ENCODE data around the gene PRKCSH.

PRKCSH gene

DNA sequence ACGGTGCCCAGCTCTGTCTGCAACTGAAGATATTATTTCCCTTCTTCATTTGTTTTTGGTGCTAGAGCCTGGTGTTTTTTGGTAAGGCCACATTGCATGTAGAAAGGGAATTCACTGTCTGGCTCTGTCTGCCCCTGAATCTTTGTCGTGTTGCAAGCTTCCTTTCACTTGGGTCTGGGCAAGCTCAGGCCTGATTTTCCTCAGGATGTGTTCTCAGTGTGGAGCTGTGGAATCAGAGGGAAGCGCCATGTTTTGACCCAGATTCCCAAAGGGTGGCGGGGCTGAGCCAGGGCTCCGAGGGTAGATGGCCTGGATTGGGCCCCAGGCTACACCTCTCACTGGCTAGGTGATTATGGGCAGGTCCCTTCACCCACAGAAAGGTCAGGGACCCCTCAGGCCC lies 8.6 kb downstream of the PRKCSH start:
- H3K27ac ChIP-seq (ENCODE audit: extremely low read depth, low read depth, low read length), result no peak overlapping the region
- ChIA-PET POLR2A (interaction anchor here (0.6 to 2.5 kb wide), 4 partner anchors 60 to 120 kb away, joined by 3 to 14 read pairs (median 6); partner anchors contain the start of gene SWSAP1), CTCF (interaction anchor here (0.6 to 3.2 kb wide), 10 partner anchors 8 to 1127 kb away, joined by 3 to 36 read pairs (median 6); partner anchors contain the start of genes ODAD3 and PRKCSH)

DNA sequence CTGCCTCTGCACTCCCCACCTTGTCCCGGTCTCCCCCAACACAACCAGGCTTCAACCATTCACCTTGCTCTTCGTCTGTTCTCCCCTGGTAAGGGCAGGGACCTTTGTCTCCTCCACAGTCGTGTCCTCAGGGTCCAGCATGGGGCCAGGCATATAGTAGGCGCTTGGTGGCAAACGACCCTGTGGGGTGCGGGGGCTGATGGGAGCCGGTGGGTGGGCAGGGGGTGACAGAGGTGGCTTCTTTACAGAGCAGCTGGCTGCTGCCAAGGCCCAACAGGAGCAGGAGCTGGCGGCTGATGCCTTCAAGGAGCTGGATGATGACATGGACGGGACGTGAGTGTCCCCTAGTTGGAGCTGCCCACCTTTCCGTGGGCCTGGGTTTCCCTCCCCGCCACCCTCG lies 9.7 kb downstream of the PRKCSH start:
- TF ChIP-seq, protein P1, sequence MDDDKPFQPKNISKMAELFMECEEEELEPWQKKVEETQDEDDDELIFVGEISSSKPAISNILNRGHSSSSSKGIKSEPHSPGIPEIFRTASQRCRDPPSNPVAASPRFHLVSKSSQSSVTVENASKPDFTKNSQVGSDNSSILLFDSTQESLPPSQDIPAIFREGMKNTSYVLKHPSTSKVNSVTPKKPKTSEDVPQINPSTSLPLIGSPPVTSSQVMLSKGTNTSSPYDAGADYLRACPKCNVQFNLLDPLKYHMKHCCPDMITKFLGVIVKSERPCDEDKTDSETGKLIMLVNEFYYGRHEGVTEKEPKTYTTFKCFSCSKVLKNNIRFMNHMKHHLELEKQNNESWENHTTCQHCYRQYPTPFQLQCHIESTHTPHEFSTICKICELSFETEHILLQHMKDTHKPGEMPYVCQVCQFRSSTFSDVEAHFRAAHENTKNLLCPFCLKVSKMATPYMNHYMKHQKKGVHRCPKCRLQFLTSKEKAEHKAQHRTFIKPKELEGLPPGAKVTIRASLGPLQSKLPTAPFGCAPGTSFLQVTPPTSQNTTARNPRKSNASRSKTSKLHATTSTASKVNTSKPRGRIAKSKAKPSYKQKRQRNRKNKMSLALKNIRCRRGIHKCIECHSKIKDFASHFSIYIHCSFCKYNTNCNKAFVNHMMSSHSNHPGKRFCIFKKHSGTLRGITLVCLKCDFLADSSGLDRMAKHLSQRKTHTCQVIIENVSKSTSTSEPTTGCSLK (tag by site-specific recombination; IDR thresholded peaks at IDR 0.05), result no peak
- no peak for TF ChIP-seq ZBTB17 (tag by site-specific recombination; IDR thresholded peaks at IDR 0.05)
- TF ChIP-seq ZNF169 (tag by site-specific recombination; IDR thresholded peaks at IDR 0.05), result no peak
- TF ChIP-seq ZSCAN23 (tag by site-specific recombination; IDR thresholded peaks at IDR 0.05), result no peak
- no peak for TF ChIP-seq ZNF529 (tag by site-specific recombination; IDR thresholded peaks at IDR 0.05; ENCODE audit: insufficient replicate concordance)
- TF ChIP-seq ZNF433 (tag by site-specific recombination; IDR thresholded peaks at IDR 0.05; ENCODE audit: low read depth), result no peak
- TF ChIP-seq, protein P2, sequence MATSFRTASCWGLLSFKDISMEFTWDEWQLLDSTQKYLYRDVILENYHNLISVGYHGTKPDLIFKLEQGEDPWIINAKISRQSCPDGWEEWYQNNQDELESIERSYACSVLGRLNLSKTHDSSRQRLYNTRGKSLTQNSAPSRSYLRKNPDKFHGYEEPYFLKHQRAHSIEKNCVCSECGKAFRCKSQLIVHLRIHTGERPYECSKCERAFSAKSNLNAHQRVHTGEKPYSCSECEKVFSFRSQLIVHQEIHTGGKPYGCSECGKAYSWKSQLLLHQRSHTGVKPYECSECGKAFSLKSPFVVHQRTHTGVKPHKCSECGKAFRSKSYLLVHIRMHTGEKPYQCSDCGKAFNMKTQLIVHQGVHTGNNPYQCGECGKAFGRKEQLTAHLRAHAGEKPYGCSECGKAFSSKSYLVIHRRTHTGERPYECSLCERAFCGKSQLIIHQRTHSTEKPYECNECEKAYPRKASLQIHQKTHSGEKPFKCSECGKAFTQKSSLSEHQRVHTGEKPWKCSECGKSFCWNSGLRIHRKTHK (tag by site-specific recombination; IDR thresholded peaks at IDR 0.05), result no peak
- no peak for TF ChIP-seq ZNF175 (tag by site-specific recombination; IDR thresholded peaks at IDR 0.05)
- TF ChIP-seq TRIM28 (IDR thresholded peaks at IDR 0.05; ENCODE audit: borderline replicate concordance, low read length), result no peak
- no peak for TF ChIP-seq ZNF76 (tag by site-specific recombination; IDR thresholded peaks at IDR 0.05; ENCODE audit: borderline replicate concordance, low read depth)
- no peak for TF ChIP-seq SP7 (tag by site-specific recombination; IDR thresholded peaks at IDR 0.05)
- no peak for TF ChIP-seq ZNF664 (tag by site-specific recombination; IDR thresholded peaks at IDR 0.05)
- no peak for TF ChIP-seq ZBTB1 (tag by site-specific recombination; IDR thresholded peaks at IDR 0.05)
- no peak for TF ChIP-seq ZNF560 (tag by site-specific recombination; IDR thresholded peaks at IDR 0.05; ENCODE audit: borderline replicate concordance)

More for the DNA sequence above, 8.6 kb downstream of the PRKCSH start:
- H3K4me1 ChIP-seq (ENCODE audit: control insufficient read depth, insufficient read depth, low read length), result no peaks in the 10 kb centered on the region
- no peak overlapping the region for H3K4me3 ChIP-seq (ENCODE audit: low read depth, low read length)
- H3K36me3 ChIP-seq (ENCODE audit: control insufficient read depth in 2 of 2, insufficient read depth in 1 of 2, low read length in 2 of 2), result peaks cover 27 to 83% of the 10 kb centered on the region in 2 experiments; a peak in 2 of 3 replicates
- H3K9me3 ChIP-seq (ENCODE audit: control insufficient read depth, insufficient read depth, low read depth, low read length), result no peaks in the 10 kb centered on the region
- TF ChIP-seq ZNF555 (tag by site-specific recombination; conservative IDR thresholded peaks at IDR 0.05), result no peak
- TF ChIP-seq YY2 (tag by site-specific recombination; IDR thresholded peaks at IDR 0.05), result no peak
- TF ChIP-seq ZNF404 (tag by site-specific recombination; IDR thresholded peaks at IDR 0.05), result no peak
- no peak for TF ChIP-seq ZNF791 (tag by site-specific recombination; IDR thresholded peaks at IDR 0.05)
- peak; percentile 59 for TF ChIP-seq PRDM1 (tag by site-specific recombination; IDR thresholded peaks at IDR 0.05)
- no peak for TF ChIP-seq ZNF837 (tag by site-specific recombination; IDR thresholded peaks at IDR 0.05)
- TF ChIP-seq ZNF211 (tag by site-specific recombination; IDR thresholded peaks at IDR 0.05; ENCODE audit: low read depth), result no peak
- no peak for TF ChIP-seq ZNF747 (tag by site-specific recombination; IDR thresholded peaks at IDR 0.05)
- TF ChIP-seq, protein P3, sequence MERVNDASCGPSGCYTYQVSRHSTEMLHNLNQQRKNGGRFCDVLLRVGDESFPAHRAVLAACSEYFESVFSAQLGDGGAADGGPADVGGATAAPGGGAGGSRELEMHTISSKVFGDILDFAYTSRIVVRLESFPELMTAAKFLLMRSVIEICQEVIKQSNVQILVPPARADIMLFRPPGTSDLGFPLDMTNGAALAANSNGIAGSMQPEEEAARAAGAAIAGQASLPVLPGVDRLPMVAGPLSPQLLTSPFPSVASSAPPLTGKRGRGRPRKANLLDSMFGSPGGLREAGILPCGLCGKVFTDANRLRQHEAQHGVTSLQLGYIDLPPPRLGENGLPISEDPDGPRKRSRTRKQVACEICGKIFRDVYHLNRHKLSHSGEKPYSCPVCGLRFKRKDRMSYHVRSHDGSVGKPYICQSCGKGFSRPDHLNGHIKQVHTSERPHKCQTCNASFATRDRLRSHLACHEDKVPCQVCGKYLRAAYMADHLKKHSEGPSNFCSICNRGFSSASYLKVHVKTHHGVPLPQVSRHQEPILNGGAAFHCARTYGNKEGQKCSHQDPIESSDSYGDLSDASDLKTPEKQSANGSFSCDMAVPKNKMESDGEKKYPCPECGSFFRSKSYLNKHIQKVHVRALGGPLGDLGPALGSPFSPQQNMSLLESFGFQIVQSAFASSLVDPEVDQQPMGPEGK (tag by site-specific recombination; IDR thresholded peaks at IDR 0.05), result no peak
- TF ChIP-seq, protein P4, sequence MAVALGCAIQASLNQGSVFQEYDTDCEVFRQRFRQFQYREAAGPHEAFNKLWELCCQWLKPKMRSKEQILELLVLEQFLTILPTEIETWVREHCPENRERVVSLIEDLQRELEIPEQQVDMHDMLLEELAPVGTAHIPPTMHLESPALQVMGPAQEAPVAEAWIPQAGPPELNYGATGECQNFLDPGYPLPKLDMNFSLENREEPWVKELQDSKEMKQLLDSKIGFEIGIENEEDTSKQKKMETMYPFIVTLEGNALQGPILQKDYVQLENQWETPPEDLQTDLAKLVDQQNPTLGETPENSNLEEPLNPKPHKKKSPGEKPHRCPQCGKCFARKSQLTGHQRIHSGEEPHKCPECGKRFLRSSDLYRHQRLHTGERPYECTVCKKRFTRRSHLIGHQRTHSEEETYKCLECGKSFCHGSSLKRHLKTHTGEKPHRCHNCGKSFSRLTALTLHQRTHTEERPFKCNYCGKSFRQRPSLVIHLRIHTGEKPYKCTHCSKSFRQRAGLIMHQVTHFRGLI (tag by site-specific recombination; IDR thresholded peaks at IDR 0.05), result peak; percentile 67; the same call in 1 of the 2 replicates
- TF ChIP-seq ZNF19 (tag by site-specific recombination; IDR thresholded peaks at IDR 0.05; ENCODE audit: low read depth), result no peak
- TF ChIP-seq ZIC2 (tag by site-specific recombination; IDR thresholded peaks at IDR 0.05), result no peak
- TF ChIP-seq FEZF1 (tag by site-specific recombination; IDR thresholded peaks at IDR 0.05), result no peak
- TF ChIP-seq OVOL3 (tag by site-specific recombination; IDR thresholded peaks at IDR 0.05), result no peak
- TF ChIP-seq YY1 (tag by site-specific recombination; IDR thresholded peaks at IDR 0.05), result no peak

More for the DNA sequence above, 9.7 kb downstream of the PRKCSH start:
- Histone ChIP-seq H3K36me3 (ENCODE audit: control insufficient read depth in 2 of 2, insufficient read depth in 1 of 2, low read length in 2 of 2) (peaks cover 21 to 84% of the 10 kb centered on the region in 2 experiments; a peak in 2 of 3 replicates), H3K4me3 (ENCODE audit: low read depth, low read length) (no peak overlapping the region), H3K9me3 (ENCODE audit: control insufficient read depth, insufficient read depth, low read depth, low read length) (no peaks in the 10 kb centered on the region), H3K4me1 (ENCODE audit: control insufficient read depth, insufficient read depth, low read length) (no peaks in the 10 kb centered on the region), H3K27ac (ENCODE audit: extremely low read depth, low read depth, low read length) (no peak overlapping the region)
- CTCF ChIA-PET, result interaction anchor here (1.0 to 2.1 kb wide), 7 partner anchors 11 to 151 kb away, joined by 3 to 10 read pairs (median 5); partner anchors contain the start of genes CCDC159, EPOR and TMEM205
- POLR2A ChIA-PET, result interaction anchor here (0.6 to 2.0 kb wide), 6 partner anchors 10 to 151 kb away, joined by 3 to 8 read pairs (median 6); partner anchors contain the start of genes EPOR, ODAD3 and PRKCSH
